Cardiac muscle cell (in vitro differentiated cells and primary cell): ENCODE data around the gene FBXW8. TPM values are rescaled to one million over a fixed set of nuclear protein-coding genes. Genes with fewer than 3 reads are reported as not detected.

ENCODE experiments used
- DNase-seq, 2 donors: peaks; one replicate each; pipeline versions ENCODE4 v3.0.0 to v3.0.0-alpha.2; 2010 to 2017; ENCODE audit warnings: low read depth in 1 of 2, low spot score in 1 of 2
- H3K27ac ChIP-seq: fragments of 200-600 bp; sonication (generic); 2 replicates; pipeline ENCODE4 v1.5.1; 2016
- H3K27me3 ChIP-seq: fragments of 200-600 bp; sonication (generic); 2 replicates; pipeline ENCODE4 v1.6.0; 2016; ENCODE audit warnings: control low read depth
- H3K36me3 ChIP-seq: fragments of 200-600 bp; sonication (generic); 2 replicates; pipeline ENCODE4 v1.5.1; 2016; ENCODE audit warnings: control low read depth
- H3K4me1 ChIP-seq: fragments of 200-600 bp; sonication (generic); 2 replicates; pipeline ENCODE4 v1.8.1; 2017; ENCODE audit warnings: low read depth, mild to moderate bottlenecking, mixed run types
- H3K4me3 ChIP-seq: fragments of 200-600 bp; sonication (generic); 2 replicates; pipeline ENCODE4 v1.5.1; 2016; ENCODE audit warnings: mild to moderate bottlenecking
- H3K9me3 ChIP-seq: fragments of 200-600 bp; sonication (generic); 2 replicates; pipeline ENCODE4 v1.5.1; 2017; ENCODE audit warnings: low read depth, mild to moderate bottlenecking, control low read depth
- CTCF ChIP-seq: IDR thresholded peaks from 2 replicates; pipeline ENCODE4 v1.5.1; 2012; ENCODE audit warnings: low read depth, mild to moderate bottlenecking, low read length
- polyA plus RNA-seq: library from polyadenylated mRNA; unstranded; fragments of >200 nt; fragmentation: Nextera tagmentation; extraction: Ambion mirVana; gene quantifications from 2 replicates; pipeline ENCODE4 v1.2.1, GENCODE V29; 2016
- total RNA-seq: library from RNA; depleted of rRNA; stranded (reverse); fragments of >200 nt; gene quantifications from 2 replicates; pipeline ENCODE4 v1.2.3, GENCODE V29; 2016

FBXW8 gene
- total and polyA plus RNA-seq, 2 experiments from 2014 or later = 15.3 to 25.7 TPM

- Histone ChIP-seq H3K27ac (no peak overlapping the region), H3K4me1 (no peaks in the 10 kb centered on the region), H3K36me3 (peaks cover 6% of the 10 kb centered on the region), H3K9me3 (no peaks in the 10 kb centered on the region), H3K27me3 (no peaks in the 10 kb centered on the region), H3K4me3 (no peak overlapping the region)
- DNase-seq = no peak
- TF ChIP-seq CTCF = no peak
These were observed 94.8 kb downstream of the FBXW8 start for GRCh38 chr12:117005417-117006046.

GRCh38 chr12:117006333-117006732 lies 95.6 kb downstream of the FBXW8 start:
- TF ChIP-seq CTCF = no peak
- H3K4me3 ChIP-seq = no peak overlapping the region
- peaks cover 6% of the 10 kb centered on the region for H3K36me3 ChIP-seq
- DNase-seq = no peak
- H3K4me1 ChIP-seq = no peaks in the 10 kb centered on the region
- H3K27ac ChIP-seq = no peak overlapping the region
- H3K27me3 ChIP-seq = no peaks in the 10 kb centered on the region
- H3K9me3 ChIP-seq = no peaks in the 10 kb centered on the region

GRCh38 chr12:117007577-117007976 lies 96.8 kb downstream of the FBXW8 start:
- no peaks in the 10 kb centered on the region for H3K27me3 ChIP-seq
- no peak overlapping the region for H3K27ac ChIP-seq
- H3K36me3 ChIP-seq = peaks cover 6% of the 10 kb centered on the region

GRCh38 chr12:117009759-117010158 lies 99.0 kb downstream of the FBXW8 start:
- no peaks in the 10 kb centered on the region for H3K9me3 ChIP-seq
- no peak for DNase-seq
- H3K4me1 ChIP-seq = no peaks in the 10 kb centered on the region
- H3K27me3 ChIP-seq = no peaks in the 10 kb centered on the region
- H3K27ac ChIP-seq = no peak overlapping the region
- H3K4me3 ChIP-seq = no peak overlapping the region
- TF ChIP-seq CTCF = no peak
- H3K36me3 ChIP-seq = peaks cover 6% of the 10 kb centered on the region

More at GRCh38 chr12:117007577-117007976, 96.8 kb downstream of the FBXW8 start:
- TF ChIP-seq CTCF = no peak
- Histone ChIP-seq H3K4me1 (no peaks in the 10 kb centered on the region), H3K9me3 (no peaks in the 10 kb centered on the region), H3K4me3 (no peak overlapping the region)
- no peak for DNase-seq

- no peak for TF ChIP-seq CTCF
- Histone ChIP-seq H3K4me3 (no peak overlapping the region), H3K4me1 (no peaks in the 10 kb centered on the region), H3K27ac (no peak overlapping the region), H3K36me3 (peaks cover 6% of the 10 kb centered on the region), H3K27me3 (no peaks in the 10 kb centered on the region), H3K9me3 (no peaks in the 10 kb centered on the region)
- DNase-seq = no peak
These were observed 100.1 kb downstream of the FBXW8 start for GRCh38 chr12:117010693-117011451.
